Measurements from ENCODE around the gene AKR1E2. TPM values are rescaled to one million over a fixed set of nuclear protein-coding genes. Genes with fewer than 3 reads are reported as not detected.
A peak's percentile ranks its signal among the peaks of the same experiment; 100 is the strongest.

Gene AKR1E2
- total and polyA plus RNA-seq, 8 donors = 1.9 to 16.7 (median 2.5) TPM; not detected in 2

DNA sequence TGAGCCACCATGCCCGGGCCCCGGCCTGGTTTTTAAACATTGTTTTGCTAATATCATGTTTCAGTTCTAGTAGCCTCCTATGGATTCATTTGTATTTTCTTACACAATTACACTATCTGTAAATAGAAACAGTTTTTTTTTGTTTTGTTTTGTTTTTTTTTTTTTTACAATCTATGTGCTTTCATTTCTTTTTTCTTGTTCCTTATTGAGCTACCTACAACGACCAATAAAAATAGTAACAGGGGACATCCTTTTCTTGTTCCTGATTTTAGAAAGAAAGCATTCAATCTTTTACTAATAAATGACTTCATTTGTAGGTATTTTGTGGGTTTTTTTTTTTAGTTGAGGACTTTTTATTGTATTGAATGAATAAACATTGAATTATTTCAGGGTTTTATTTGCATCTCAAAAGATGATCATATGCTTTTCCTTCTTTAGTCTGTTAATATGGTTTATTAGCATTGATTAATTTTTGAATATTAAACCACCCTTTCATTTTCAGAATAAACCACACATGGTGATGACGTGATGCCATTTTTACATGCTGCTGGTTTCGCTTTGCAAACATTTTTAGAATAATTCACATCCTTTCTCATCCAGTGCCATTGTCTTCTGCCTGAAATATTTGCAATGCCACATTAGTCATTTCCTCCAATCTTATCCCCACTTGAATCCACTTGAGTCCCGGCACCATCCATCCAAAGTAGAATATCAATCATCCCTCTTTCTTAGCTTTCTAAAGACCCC is 18.1 kb upstream of the AKR1E2 start:
- DNase-seq = no peak
- H3K27me3 ChIP-seq = no peaks in the 10 kb centered on the region
- intact Hi-C loops (cut with DNase I; ENCODE audit: low total_unique reads) = no loop called here
- 61 to 74% (median 65%) methylated on average over 6 of the region's 6 CpGs for WGBS, 5 donors
- H3K9me3 ChIP-seq = no peaks in the 10 kb centered on the region
- H3K27ac ChIP-seq = no peak overlapping the region
- H3K36me3 ChIP-seq = no peaks in the 10 kb centered on the region
- no peak for TF ChIP-seq POLR2A (IDR thresholded peaks at IDR 0.05)
- H3K4me3 ChIP-seq = no peak overlapping the region
- no peaks in the 10 kb centered on the region for H3K4me1 ChIP-seq

DNA sequence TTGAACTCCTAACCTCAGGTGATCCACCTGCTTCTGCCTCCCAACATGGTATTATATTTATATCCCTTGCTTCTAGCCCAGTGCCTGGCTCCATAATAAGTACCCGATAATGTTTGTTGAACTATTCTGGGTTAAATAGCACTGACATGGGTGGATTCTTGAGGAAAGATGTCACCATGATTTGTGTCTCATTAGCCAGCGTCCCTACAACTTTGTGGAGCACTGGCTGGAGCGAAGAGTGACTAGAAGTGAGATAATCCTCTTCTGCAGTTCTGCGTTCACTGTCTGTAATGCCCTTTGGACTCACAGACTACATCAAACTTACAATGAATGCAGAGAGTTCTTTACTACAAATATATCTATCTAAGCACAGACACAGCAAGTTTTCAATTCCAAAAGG is 16.9 kb upstream of the AKR1E2 start:
- Histone ChIP-seq H3K4me3 (no peak overlapping the region), H3K27ac (no peak overlapping the region), H3K27me3 (no peaks in the 10 kb centered on the region), H3K4me1 (no peaks in the 10 kb centered on the region), H3K9me3 (no peaks in the 10 kb centered on the region), H3K36me3 (no peaks in the 10 kb centered on the region)
- no peak for DNase-seq
- intact Hi-C loops (cut with DNase I; ENCODE audit: low total_unique reads) = no loop called here
- 75 to 88% (median 87%) methylated on average over 4 of the region's 4 CpGs for WGBS, 5 donors
- no peak for TF ChIP-seq POLR2A (IDR thresholded peaks at IDR 0.05)
- TF ChIP-seq, protein P1, sequence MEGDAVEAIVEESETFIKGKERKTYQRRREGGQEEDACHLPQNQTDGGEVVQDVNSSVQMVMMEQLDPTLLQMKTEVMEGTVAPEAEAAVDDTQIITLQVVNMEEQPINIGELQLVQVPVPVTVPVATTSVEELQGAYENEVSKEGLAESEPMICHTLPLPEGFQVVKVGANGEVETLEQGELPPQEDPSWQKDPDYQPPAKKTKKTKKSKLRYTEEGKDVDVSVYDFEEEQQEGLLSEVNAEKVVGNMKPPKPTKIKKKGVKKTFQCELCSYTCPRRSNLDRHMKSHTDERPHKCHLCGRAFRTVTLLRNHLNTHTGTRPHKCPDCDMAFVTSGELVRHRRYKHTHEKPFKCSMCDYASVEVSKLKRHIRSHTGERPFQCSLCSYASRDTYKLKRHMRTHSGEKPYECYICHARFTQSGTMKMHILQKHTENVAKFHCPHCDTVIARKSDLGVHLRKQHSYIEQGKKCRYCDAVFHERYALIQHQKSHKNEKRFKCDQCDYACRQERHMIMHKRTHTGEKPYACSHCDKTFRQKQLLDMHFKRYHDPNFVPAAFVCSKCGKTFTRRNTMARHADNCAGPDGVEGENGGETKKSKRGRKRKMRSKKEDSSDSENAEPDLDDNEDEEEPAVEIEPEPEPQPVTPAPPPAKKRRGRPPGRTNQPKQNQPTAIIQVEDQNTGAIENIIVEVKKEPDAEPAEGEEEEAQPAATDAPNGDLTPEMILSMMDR (IDR thresholded peaks at IDR 0.05) = no peak
- TF ChIP-seq POLR2AphosphoS5 (IDR thresholded peaks at IDR 0.05) = no peak
- no peak for TF ChIP-seq EP300 (IDR thresholded peaks at IDR 0.05)

DNA sequence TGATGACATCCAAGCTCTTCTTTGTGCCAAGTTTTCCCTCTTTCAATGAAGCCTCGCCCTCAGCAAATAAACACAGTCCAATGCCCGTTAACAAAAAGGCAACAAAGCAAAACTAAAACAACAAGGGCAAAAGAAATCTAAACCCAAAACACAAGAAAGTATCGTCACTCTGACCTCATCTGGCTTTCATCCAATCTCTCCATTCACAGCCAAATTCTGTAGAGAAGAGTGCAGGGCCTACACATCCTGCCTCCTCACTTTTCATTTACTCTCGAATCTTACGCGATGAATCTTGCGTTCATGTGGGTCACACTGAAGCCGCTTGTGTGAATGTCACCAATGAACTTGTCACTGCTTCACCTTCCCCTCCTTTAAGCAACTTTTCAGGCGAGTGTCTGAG is 15.9 kb upstream of the AKR1E2 start:
- Histone ChIP-seq H3K9me3 (no peaks in the 10 kb centered on the region), H3K4me3 (no peak overlapping the region), H3K4me1 (peaks cover 2 to 4% (median 3%) of the 10 kb centered on the region in 4 donors), H3K36me3 (no peaks in the 10 kb centered on the region), H3K27ac (no peak overlapping the region), H3K27me3 (no peaks in the 10 kb centered on the region)
- peak in 1 of 2 donors; percentile 57 for DNase-seq
- WGBS, 5 donors = 62 to 73% (median 67%) methylated on average over 9 of the region's 9 CpGs
- no peak for TF ChIP-seq EP300 (IDR thresholded peaks at IDR 0.05)
- no peak for TF ChIP-seq POLR2A (IDR thresholded peaks at IDR 0.05)
- intact Hi-C loops (cut with DNase I; ENCODE audit: low total_unique reads) = no loop called here

DNA sequence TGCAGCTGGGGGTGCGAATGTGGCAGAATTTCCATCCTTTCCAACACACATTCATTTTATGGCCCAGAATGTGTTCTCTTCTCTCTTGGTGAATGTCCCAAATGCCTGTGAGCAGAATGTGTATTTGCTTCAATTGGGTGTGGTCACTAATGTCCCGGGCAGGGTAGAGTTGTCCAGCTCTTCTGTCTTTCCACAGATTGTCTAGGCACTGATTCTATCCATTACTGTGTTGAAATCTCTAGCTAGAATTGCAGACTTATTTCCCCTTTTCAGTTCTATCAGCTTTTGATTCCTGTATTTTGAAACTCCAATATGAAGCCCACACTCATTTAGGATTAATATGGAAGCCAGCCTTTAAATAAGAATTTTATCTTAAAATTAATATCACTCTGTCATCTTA is 14.0 kb upstream of the AKR1E2 start:
- no peak overlapping the region for H3K4me3 ChIP-seq
- H3K27me3 ChIP-seq = no peaks in the 10 kb centered on the region
- TF ChIP-seq, protein P1 (IDR thresholded peaks at IDR 0.05) = no peak
- TF ChIP-seq POLR2AphosphoS5 (IDR thresholded peaks at IDR 0.05) (no peak), POLR2A (IDR thresholded peaks at IDR 0.05) (no peak), EP300 (IDR thresholded peaks at IDR 0.05) (no peak)
- 59 to 73% (median 67%) methylated on average over 2 of the region's 2 CpGs for WGBS, 5 donors
- no peaks in the 10 kb centered on the region for H3K9me3 ChIP-seq
- no peaks in the 10 kb centered on the region for H3K36me3 ChIP-seq
- H3K27ac ChIP-seq = no peak overlapping the region
- DNase-seq = no peak
- intact Hi-C loops (cut with DNase I; ENCODE audit: low total_unique reads) = no loop called here
- peaks cover 3 to 6% (median 5%) of the 10 kb centered on the region in 4 donors for H3K4me1 ChIP-seq

DNA sequence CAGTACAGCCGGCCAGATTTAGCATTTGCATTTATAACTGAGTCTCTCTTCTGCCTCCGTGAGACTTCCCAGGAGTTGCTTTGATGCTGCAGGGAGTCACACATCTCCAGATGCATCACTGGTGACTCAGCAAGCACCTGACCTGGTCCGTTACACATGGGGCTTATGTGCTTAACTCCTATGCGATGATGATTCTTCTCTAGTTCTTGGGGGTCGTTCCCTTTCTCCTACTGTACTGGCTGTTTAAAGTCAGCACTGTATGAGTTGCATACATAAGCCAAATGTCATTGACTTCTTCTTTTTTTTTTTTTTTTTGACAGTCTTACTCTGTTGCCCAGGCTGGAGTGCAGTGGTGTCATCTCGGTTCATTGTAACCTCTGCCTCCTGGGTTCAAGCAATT is 13.0 kb upstream of the AKR1E2 start:
- intact Hi-C loops (cut with DNase I; ENCODE audit: low total_unique reads) = no loop called here
- Histone ChIP-seq H3K9me3 (no peaks in the 10 kb centered on the region), H3K36me3 (no peaks in the 10 kb centered on the region), H3K27ac (no peak overlapping the region), H3K27me3 (no peaks in the 10 kb centered on the region), H3K4me1 (peaks cover 3 to 6% (median 5%) of the 10 kb centered on the region in 4 donors), H3K4me3 (no peak overlapping the region)
- TF ChIP-seq, protein P1 (IDR thresholded peaks at IDR 0.05) = no peak
- TF ChIP-seq EP300 (IDR thresholded peaks at IDR 0.05) (no peak), POLR2AphosphoS5 (IDR thresholded peaks at IDR 0.05) (no peak), POLR2A (IDR thresholded peaks at IDR 0.05) (no peak)
- WGBS, 5 donors = 67 to 76% (median 74%) methylated on average over 6 of the region's 6 CpGs
- peak in 1 of 2 donors; percentile 17 for DNase-seq

All from stomach (tissue), 9 donors.